SH-SY5Y (cell line): ENCODE measurements around the gene GNG14.

Experiments used
- GATA2 ChIP-seq: IDR thresholded peaks from 2 replicates; pipeline ENCODE4 v1.6.1; 2011; ENCODE audit warnings: mild to moderate bottlenecking, low read depth, low read length
- GATA3 ChIP-seq: IDR thresholded peaks from 2 replicates; pipeline ENCODE4 v1.6.1; 2011; ENCODE audit warnings: low read depth, mild to moderate bottlenecking, low read length, moderate library complexity

DNA sequence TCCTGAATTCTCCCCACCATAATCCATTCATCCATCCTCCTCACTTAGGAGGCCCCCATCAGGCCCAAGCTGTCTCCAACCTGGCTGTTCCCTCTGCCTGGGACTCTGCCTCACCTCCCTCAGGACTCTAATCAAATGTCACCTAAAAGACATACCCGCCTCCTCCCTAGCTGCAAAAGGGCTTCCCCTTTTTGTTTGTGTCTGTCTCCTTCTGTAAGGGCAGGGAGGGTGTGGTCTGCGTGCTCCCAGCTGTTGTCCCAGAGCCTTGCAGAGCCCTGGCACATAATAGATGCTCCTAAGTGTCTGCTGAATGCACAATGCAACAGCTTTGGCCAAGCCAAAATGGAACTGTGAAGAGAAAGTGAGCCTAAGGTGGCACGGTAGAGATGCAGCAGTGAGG lies 42.3 kb downstream of the GNG14 start:
- TF ChIP-seq GATA3 (no peak), GATA2 (no peak)
